A673 (cell line): ENCODE measurements around the gene EPAS1. TPM values are rescaled to one million over a fixed set of nuclear protein-coding genes. Genes with fewer than 3 reads are reported as not detected.

Experiments
- BruUV-seq: library from RNA; stranded (reverse); fragments of 400-500 nt; replicated peaks from 2 replicates; lab custom pipeline; 2021; lab: Mats Ljungman, UMichigan
- CTCF ChIA-PET: fragments of 300-600 bp; sonication (Branson Sonifier 250); formaldehyde crosslinking; loops from one replicate; lab custom pipeline; 2022; ENCODE audit warnings: antibody characterized with exemption; lab: Charles Lee
- POLR2A ChIA-PET: fragments of 300-600 bp; sonication (Branson Sonifier 250); formaldehyde crosslinking; loops from one replicate; lab custom pipeline; 2022; ENCODE audit warnings: antibody characterized with exemption; ENCODE audit not compliant: low non-redundant PET; lab: Charles Lee
- DNase-seq: peaks from one replicate; pipeline ENCODE4 v3.0.0-alpha.2; 2015; ENCODE audit warnings: low spot score
- H3K27ac ChIP-seq: fragments of 200-600 bp; sonication (generic); 2 replicates; pipeline ENCODE4 v1.5.1; 2016; ENCODE audit warnings: mixed run types, low read depth, mild to moderate bottlenecking, mixed read lengths, antibody characterized with exemption, low read length; ENCODE audit not compliant: poor library complexity, severe bottlenecking
- H3K27me3 ChIP-seq: fragments of 200-600 bp; sonication (generic); replicated peaks from 2 replicates; pipeline ENCODE4 v1.6.1; 2017; ENCODE audit warnings: mixed run types, low read depth, mild to moderate bottlenecking, mixed read lengths, antibody characterized with exemption, low read length; ENCODE audit not compliant: insufficient read depth, poor library complexity
- H3K36me3 ChIP-seq: fragments of 200-600 bp; sonication (generic); 2 replicates; pipeline ENCODE4 v1.6.1; 2016; ENCODE audit warnings: mixed run types, mild to moderate bottlenecking, mixed read lengths, antibody characterized with exemption, low read length; ENCODE audit not compliant: insufficient read depth, poor library complexity, severe bottlenecking
- H3K4me1 ChIP-seq: fragments of 200-600 bp; sonication (generic); 2 replicates; pipeline ENCODE4 v1.6.1; 2017; ENCODE audit warnings: mixed run types, mild to moderate bottlenecking, mixed read lengths, antibody characterized with exemption, low read length; ENCODE audit not compliant: insufficient read depth, poor library complexity, severe bottlenecking
- H3K4me3 ChIP-seq: fragments of 200-600 bp; sonication (generic); 2 replicates; pipeline ENCODE4 v1.5.1; 2016; ENCODE audit warnings: low read depth, mixed run types, mild to moderate bottlenecking, mixed read lengths, low read length; ENCODE audit not compliant: poor library complexity, severe bottlenecking
- H3K9me3 ChIP-seq: fragments of 200-600 bp; sonication (generic); 2 replicates; pipeline ENCODE4 v1.6.1; 2016; ENCODE audit warnings: mixed run types, low read depth, mild to moderate bottlenecking, mixed read lengths, antibody characterized with exemption, low read length; ENCODE audit not compliant: poor library complexity, severe bottlenecking
- EZH2 ChIP-seq: fragments of 200-600 bp; sonication (generic); IDR thresholded peaks from 2 replicates; pipeline ENCODE4 v1.6.1; 2017; ENCODE audit warnings: borderline replicate concordance, low read depth, mild to moderate bottlenecking, mixed read lengths, antibody characterized with exemption, low read length; ENCODE audit not compliant: poor library complexity, severe bottlenecking
- intact Hi-C: fragments of 100-400 bp; cut with micrococcal nuclease; formaldehyde crosslinking; loops from one replicate; pipeline ENCODE4 v1.10.0; 2022; ENCODE audit not compliant: unreplicated experiment
- total RNA-seq: library from RNA; stranded (reverse); gene quantifications from 2 replicates; pipeline ENCODE4 v1.2.3, GENCODE V29; 2021
- TF ChIP-seq, protein P1 (sequence below): fragments of 300-800, 200-600 bp; sonication (generic); conservative IDR thresholded peaks from 2 replicates; pipeline ENCODE4 v1.5.1; 2017; ENCODE audit warnings: low read depth, mild to moderate bottlenecking, antibody characterized with exemption, low read length, moderate library complexity, mixed read lengths

The EPAS1 gene
- total RNA-seq, 1 experiment from 2014 or later, result 0.41 TPM

- H3K27ac ChIP-seq, result no peak overlapping the region
- CTCF ChIA-PET, result interaction anchor here (0.7 kb wide), 1 partner anchor 10 kb away, joined by 3 read pairs; no protein-coding TSS in a partner anchor
Measured at GRCh38 chr2:46331109-46331766, 34.0 kb downstream of the EPAS1 start.

GRCh38 chr2:46332686-46333281 lies 35.6 kb downstream of the EPAS1 start:
- H3K36me3 ChIP-seq, result no peaks in the 10 kb centered on the region
- CTCF ChIA-PET, result no interaction called here
- no peak overlapping the region for H3K27ac ChIP-seq
- POLR2A ChIA-PET, result no interaction called here
- no peak for DNase-seq
- H3K9me3 ChIP-seq, result no peaks in the 10 kb centered on the region
- H3K27me3 ChIP-seq, result no peaks in the 10 kb centered on the region
- no peaks in the 10 kb centered on the region for H3K4me1 ChIP-seq
- no peak overlapping the region for H3K4me3 ChIP-seq
- intact Hi-C loops, result no loop called here
- no TSS peak for BruUV-seq
- TF ChIP-seq, protein P1, sequence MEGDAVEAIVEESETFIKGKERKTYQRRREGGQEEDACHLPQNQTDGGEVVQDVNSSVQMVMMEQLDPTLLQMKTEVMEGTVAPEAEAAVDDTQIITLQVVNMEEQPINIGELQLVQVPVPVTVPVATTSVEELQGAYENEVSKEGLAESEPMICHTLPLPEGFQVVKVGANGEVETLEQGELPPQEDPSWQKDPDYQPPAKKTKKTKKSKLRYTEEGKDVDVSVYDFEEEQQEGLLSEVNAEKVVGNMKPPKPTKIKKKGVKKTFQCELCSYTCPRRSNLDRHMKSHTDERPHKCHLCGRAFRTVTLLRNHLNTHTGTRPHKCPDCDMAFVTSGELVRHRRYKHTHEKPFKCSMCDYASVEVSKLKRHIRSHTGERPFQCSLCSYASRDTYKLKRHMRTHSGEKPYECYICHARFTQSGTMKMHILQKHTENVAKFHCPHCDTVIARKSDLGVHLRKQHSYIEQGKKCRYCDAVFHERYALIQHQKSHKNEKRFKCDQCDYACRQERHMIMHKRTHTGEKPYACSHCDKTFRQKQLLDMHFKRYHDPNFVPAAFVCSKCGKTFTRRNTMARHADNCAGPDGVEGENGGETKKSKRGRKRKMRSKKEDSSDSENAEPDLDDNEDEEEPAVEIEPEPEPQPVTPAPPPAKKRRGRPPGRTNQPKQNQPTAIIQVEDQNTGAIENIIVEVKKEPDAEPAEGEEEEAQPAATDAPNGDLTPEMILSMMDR, result no peak
- TF ChIP-seq EZH2, result no peak

More at GRCh38 chr2:46331109-46331766, 34.0 kb downstream of the EPAS1 start:
- no peaks in the 10 kb centered on the region for H3K36me3 ChIP-seq
- no peak for TF ChIP-seq EZH2
- TF ChIP-seq, protein P1, result no peak
- no peaks in the 10 kb centered on the region for H3K27me3 ChIP-seq
- no peaks in the 10 kb centered on the region for H3K4me1 ChIP-seq
- no peak for DNase-seq
- POLR2A ChIA-PET, result no interaction called here
- no TSS peak for BruUV-seq
- no peak overlapping the region for H3K4me3 ChIP-seq
- intact Hi-C loops, result no loop called here
- no peaks in the 10 kb centered on the region for H3K9me3 ChIP-seq

DNA sequence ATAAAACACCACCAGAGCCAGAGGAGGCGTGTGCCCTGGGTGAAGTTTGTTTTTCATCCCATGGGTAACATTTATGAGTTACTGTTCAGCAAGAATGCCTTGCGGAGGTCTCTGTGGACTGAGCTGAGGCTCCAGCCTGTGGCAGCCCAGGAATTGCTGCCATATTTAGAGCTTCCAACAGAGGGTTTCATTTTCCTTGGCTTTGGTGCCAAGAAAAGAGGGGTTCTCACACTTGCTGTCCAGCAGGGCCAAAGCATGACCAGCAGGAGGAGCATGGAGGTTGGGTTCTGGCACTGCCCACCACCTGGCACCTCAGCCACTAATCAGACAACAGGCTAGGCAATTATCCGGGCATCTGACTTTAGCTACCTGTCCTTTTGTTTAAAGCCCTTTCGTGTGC lies 36.7 kb downstream of the EPAS1 start:
- ChIA-PET POLR2A (no interaction called here), CTCF (no interaction called here)
- Histone ChIP-seq H3K4me1 (no peaks in the 10 kb centered on the region), H3K9me3 (no peaks in the 10 kb centered on the region), H3K27ac (no peak overlapping the region), H3K27me3 (no peaks in the 10 kb centered on the region), H3K4me3 (no peak overlapping the region), H3K36me3 (no peaks in the 10 kb centered on the region)
- no TSS peak for BruUV-seq
- intact Hi-C loops, result no loop called here
- DNase-seq, result no peak
- TF ChIP-seq, protein P1, result no peak
